Neural cell (in vitro differentiated cells): ENCODE data around the gene UPF1. TPM values are rescaled to one million over a fixed set of nuclear protein-coding genes. Genes with fewer than 3 reads are reported as not detected.

Experiments
- H2AFZ ChIP-seq: fragments of 200-600, 300-800 bp; sonication (generic), shearing (Covaris generic); 2 replicates; pipeline ENCODE4 v1.6.0; 2014; ENCODE audit warnings: low read depth, mild to moderate bottlenecking, antibody characterized with exemption, low read length, moderate library complexity
- H3F3A ChIP-seq: fragments of 200-600 bp; shearing (Covaris generic); 2 replicates; pipeline ENCODE4 v1.6.1; 2016; ENCODE audit warnings: mild to moderate bottlenecking, moderate library complexity, mixed read lengths, antibody characterized with exemption, low read length; ENCODE audit not compliant: insufficient read depth, poor library complexity, severe bottlenecking
- H3K27ac ChIP-seq: fragments of 200-600, 300-800 bp; sonication (generic), shearing (Covaris generic); 2 replicates; pipeline ENCODE4 v1.5.1; 2014; ENCODE audit warnings: mild to moderate bottlenecking, low read length, moderate library complexity
- H3K27me3 ChIP-seq: fragments of 300-800, 200-600 bp; sonication (generic), shearing (Covaris generic); 2 replicates; pipeline ENCODE4 v1.6.0; 2014; ENCODE audit warnings: mild to moderate bottlenecking, low read depth, low read length, moderate library complexity; ENCODE audit not compliant: insufficient read depth
- H3K36me3 ChIP-seq: fragments of 300-800, 200-600 bp; sonication (generic), shearing (Covaris generic); 2 replicates; pipeline ENCODE4 v1.5.1; 2014; ENCODE audit warnings: mild to moderate bottlenecking, antibody characterized with exemption, low read length, moderate library complexity; ENCODE audit not compliant: insufficient read depth
- H3K4me2 ChIP-seq: fragments of 300-800, 200-600 bp; sonication (generic), shearing (Covaris generic); 2 replicates; pipeline ENCODE4 v1.6.0; 2014; ENCODE audit warnings: mild to moderate bottlenecking, low read length
- H3K4me3 ChIP-seq: fragments of 300-800, 200-600 bp; sonication (generic), shearing (Covaris generic); 2 replicates; pipeline ENCODE4 v1.5.1; 2014; ENCODE audit warnings: mild to moderate bottlenecking, low read length, moderate library complexity
- H3K79me2 ChIP-seq: fragments of 200-600 bp; shearing (Covaris generic); replicated peaks from 2 replicates; pipeline ENCODE4 v1.6.0; 2014; ENCODE audit warnings: mild to moderate bottlenecking, low read length, moderate library complexity; ENCODE audit not compliant: insufficient read depth
- H3K9ac ChIP-seq: fragments of 300-800, 200-600 bp; sonication (generic), shearing (Covaris generic); 2 replicates; pipeline ENCODE4 v1.6.1; 2016; ENCODE audit warnings: mild to moderate bottlenecking, low read length, mixed read lengths
- H3K9me2 ChIP-seq: fragments of 200-600 bp; shearing (Covaris generic); 2 replicates; pipeline ENCODE4 v1.6.1; 2016; ENCODE audit warnings: mild to moderate bottlenecking, low read length, mixed read lengths; ENCODE audit not compliant: insufficient read depth
- H3K9me3 ChIP-seq: fragments of 200-600, 300-800 bp; sonication (generic), shearing (Covaris generic); 2 replicates; pipeline ENCODE4 v1.6.1; 2016; ENCODE audit warnings: mild to moderate bottlenecking, mixed run types, low read length, moderate library complexity, mixed read lengths
- H4K20me1 ChIP-seq: fragments of 200-600 bp; shearing (Covaris generic); 2 replicates; pipeline ENCODE4 v1.6.1; 2016; ENCODE audit warnings: mild to moderate bottlenecking, mixed run types; ENCODE audit not compliant: insufficient read depth
- CTCF ChIP-seq: fragments of 450-650 bp; IDR thresholded peaks from 2 replicates; pipeline ENCODE4 v1.5.1; 2014; ENCODE audit warnings: antibody characterized with exemption, mild to moderate bottlenecking, moderate library complexity; ENCODE audit not compliant: poor library complexity, severe bottlenecking
- EP300 ChIP-seq: fragments of 450-650 bp; conservative IDR thresholded peaks from 2 replicates; pipeline ENCODE4 v1.6.1; 2014; ENCODE audit warnings: antibody characterized with exemption, mild to moderate bottlenecking, moderate library complexity; ENCODE audit not compliant: poor library complexity, severe bottlenecking
- EZH2 ChIP-seq: fragments of 200-600, 300-800 bp; shearing (Covaris generic), sonication (generic); IDR thresholded peaks from 2 replicates; pipeline ENCODE4 v1.6.1; 2014; ENCODE audit warnings: antibody characterized with exemption, low read length, borderline replicate concordance, mild to moderate bottlenecking; ENCODE audit not compliant: insufficient read depth, poor library complexity, severe bottlenecking
- MXI1 ChIP-seq: fragments of 450-650 bp; conservative IDR thresholded peaks from 2 replicates; pipeline ENCODE4 v1.6.1; 2014; ENCODE audit warnings: antibody characterized with exemption, mild to moderate bottlenecking; ENCODE audit not compliant: poor library complexity, severe bottlenecking
- POLR2AphosphoS5 ChIP-seq: IDR thresholded peaks from 2 replicates; pipeline ENCODE4 v1.6.1; 2012
- RAD21 ChIP-seq: fragments of 450-650 bp; conservative IDR thresholded peaks from 2 replicates; pipeline ENCODE4 v1.6.1; 2014; ENCODE audit warnings: antibody characterized with exemption, mild to moderate bottlenecking, moderate library complexity
- REST ChIP-seq: IDR thresholded peaks from 2 replicates; pipeline ENCODE4 v1.6.1; 2012; ENCODE audit warnings: borderline replicate concordance
- SMC3 ChIP-seq: fragments of 450-650 bp; conservative IDR thresholded peaks from 2 replicates; pipeline ENCODE4 v1.6.1; 2014; ENCODE audit warnings: antibody characterized with exemption, mild to moderate bottlenecking, moderate library complexity; ENCODE audit not compliant: poor library complexity
- TAF1 ChIP-seq: IDR thresholded peaks from 2 replicates; pipeline ENCODE4 v1.6.1; 2012; ENCODE audit warnings: low read depth
- polyA plus RNA-seq: library from polyadenylated mRNA; depleted of rRNA; stranded (reverse); fragments of >200 nt; gene quantifications from 2 replicates; pipeline ENCODE4 v1.2.3, GENCODE V29; 2014

The UPF1 gene
- polyA plus RNA-seq, 1 donor from 2014 or later: 39.3 TPM

GRCh38 chr19:18881491-18881890 is 49.7 kb downstream of the UPF1 start:
- Histone ChIP-seq H4K20me1 (no peaks in the 10 kb centered on the region), H3K27ac (no peak overlapping the region), H3K79me2 (no peaks in the 10 kb centered on the region), H3K9ac (no peak overlapping the region), H3K4me3 (no peak overlapping the region), H3K9me2 (no peaks in the 10 kb centered on the region), H2AFZ (no peak overlapping the region), H3K36me3 (peaks cover 20% of the 10 kb centered on the region), H3K4me2 (no peak overlapping the region), H3K27me3 (no peaks in the 10 kb centered on the region), H3K9me3 (no peaks in the 10 kb centered on the region), H3F3A (no peaks in the 10 kb centered on the region)
- TF ChIP-seq EZH2: no peak
- TF ChIP-seq POLR2AphosphoS5: no peak
- no peak for TF ChIP-seq RAD21
- no peak for TF ChIP-seq EP300
- no peak for TF ChIP-seq SMC3
- TF ChIP-seq MXI1: no peak
- no peak for TF ChIP-seq REST
- no peak for TF ChIP-seq CTCF
- TF ChIP-seq TAF1: no peak

- Histone ChIP-seq H3K4me3 (no peak overlapping the region), H3K79me2 (no peaks in the 10 kb centered on the region), H3K36me3 (peaks cover 19% of the 10 kb centered on the region), H3K4me2 (no peak overlapping the region), H3K9me2 (no peaks in the 10 kb centered on the region), H3F3A (no peaks in the 10 kb centered on the region), H3K9me3 (no peaks in the 10 kb centered on the region), H2AFZ (no peak overlapping the region), H3K27me3 (no peaks in the 10 kb centered on the region), H3K9ac (no peak overlapping the region), H4K20me1 (no peaks in the 10 kb centered on the region), H3K27ac (no peak overlapping the region)
- no peak for TF ChIP-seq RAD21
- no peak for TF ChIP-seq POLR2AphosphoS5
- no peak for TF ChIP-seq TAF1
- TF ChIP-seq EZH2: no peak
- no peak for TF ChIP-seq EP300
- no peak for TF ChIP-seq SMC3
- no peak for TF ChIP-seq MXI1
- no peak for TF ChIP-seq CTCF
Observed at GRCh38 chr19:18883526-18884304, 52.0 kb downstream of the UPF1 start.
